GM19395 (cell line): ENCODE measurements around the gene PRF1.

Experiments used
- ATAC-seq: cut with Tn5 transposase; IDR thresholded peaks from one replicate; pipeline ENCODE4 v1.9.1; 2021; ENCODE audit warnings: mild to moderate bottlenecking, moderate library complexity; ENCODE audit not compliant: unreplicated experiment

Gene PRF1

GRCh38 chr10:70561558-70561957 lies 41.0 kb downstream of the PRF1 start:
- ATAC-seq, result no peak

GRCh38 chr10:70561070-70561469 lies 41.5 kb downstream of the PRF1 start:
- no peak for ATAC-seq

GRCh38 chr10:70560511-70560941 lies 42.0 kb downstream of the PRF1 start:
- no peak for ATAC-seq

- no peak for ATAC-seq
These were observed 42.7 kb downstream of the PRF1 start for GRCh38 chr10:70559861-70560260.

GRCh38 chr10:70558871-70559810 lies 43.4 kb downstream of the PRF1 start:
- ATAC-seq, result peak; percentile 83

- no peak for ATAC-seq
These were observed 44.2 kb downstream of the PRF1 start for GRCh38 chr10:70558295-70558694.

GRCh38 chr10:70557876-70558275 lies 44.7 kb downstream of the PRF1 start:
- ATAC-seq, result no peak

GRCh38 chr10:70557086-70557845 lies 45.3 kb downstream of the PRF1 start:
- no peak for ATAC-seq

GRCh38 chr10:70555371-70555770 lies 47.2 kb downstream of the PRF1 start:
- ATAC-seq, result no peak

- no peak for ATAC-seq
These were observed 50.0 kb downstream of the PRF1 start for GRCh38 chr10:70552586-70552985.

- ATAC-seq, result no peak
These were observed 50.5 kb downstream of the PRF1 start for GRCh38 chr10:70551971-70552422.

GRCh38 chr10:70551466-70551865 lies 51.1 kb downstream of the PRF1 start:
- no peak for ATAC-seq

GRCh38 chr10:70550459-70550858 lies 52.1 kb downstream of the PRF1 start:
- ATAC-seq, result no peak

GRCh38 chr10:70549962-70550458 lies 52.5 kb downstream of the PRF1 start:
- no peak for ATAC-seq

- no peak for ATAC-seq
These were observed 53.1 kb downstream of the PRF1 start for GRCh38 chr10:70549351-70549961.
